Heart right ventricle (tissue), 16 donors: ENCODE data around the gene CDKN2C. TPM values are rescaled to one million over a fixed set of nuclear protein-coding genes. Genes with fewer than 3 reads are reported as not detected.

ENCODE experiments used
- ATAC-seq, 8 donors: fragments of 200-7000 bp; cut with Tn5 transposase; one replicate each; pipeline ENCODE4 v1.9.1; 2020; ENCODE audit warnings: mild to moderate bottlenecking in 8 of 8, moderate library complexity in 8 of 8, moderate number of reproducible peaks in 1 of 8
- DNase-seq, 2 donors: peaks; one replicate each; pipeline ENCODE4 v3.0.0-alpha.2; 2020
- H3K27ac ChIP-seq, 10 donors: fragments of 200-600 bp; sonication (generic) in 2 of 10; one replicate each; pipeline versions ENCODE4 v1.5.0 to v1.8.0; 2020 to 2022; ENCODE audit warnings: mild to moderate bottlenecking in 3 of 10
- H3K27me3 ChIP-seq, 7 donors: fragments of 200-600 bp; one replicate each; pipeline ENCODE4 v1.8.0; 2021 to 2022; ENCODE audit warnings: mild to moderate bottlenecking in 2 of 7
- H3K36me3 ChIP-seq, 9 donors: fragments of 200-600 bp; sonication (generic) in 1 of 9; one replicate each; pipeline versions ENCODE4 v1.5.0 to v1.8.0; 2020 to 2022; ENCODE audit warnings: mild to moderate bottlenecking in 2 of 9
- H3K4me1 ChIP-seq, 9 donors: fragments of 200-600 bp; sonication (generic) in 1 of 9; one replicate each; pipeline versions ENCODE4 v1.5.0 to v1.8.0; 2020 to 2022; ENCODE audit warnings: mild to moderate bottlenecking in 4 of 9
- H3K4me3 ChIP-seq, 10 donors: fragments of 200-600 bp; sonication (generic) in 2 of 10; one replicate each; pipeline versions ENCODE4 v1.5.0 to v1.8.0; 2020 to 2022; ENCODE audit warnings: mild to moderate bottlenecking in 7 of 10, moderate library complexity in 2 of 10
- H3K9me3 ChIP-seq, 11 donors: fragments of 200-600 bp in 10 of 11; sonication (generic) in 2 of 11; one replicate each; pipeline versions ENCODE4 v1.5.0 to v1.8.0; 2013 to 2022; ENCODE audit warnings: mild to moderate bottlenecking in 2 of 11, control low read depth in 1 of 11, moderate library complexity in 1 of 11
- CTCF ChIP-seq, 9 donors: fragments of 200-600 bp; sonication (generic) in 2 of 9; IDR thresholded peaks; one replicate each; pipeline versions ENCODE4 v1.5.0 to v1.8.0; 2021 to 2022; ENCODE audit warnings: antibody characterized with exemption in 9 of 9, mild to moderate bottlenecking in 5 of 9, moderate library complexity in 1 of 9
- WGBS, 2 donors: extraction: QIAGEN DNeasy Blood & Tissue Kit; methylation state at CpG; one replicate each; pipeline ENCODE4 v1.1.7; 2013; ENCODE audit warnings: inconsistent platforms in 1 of 2; 5-methylcytosine and 5-hydroxymethylcytosine counted together
- intact Hi-C, 10 donors: fragments of 100-400 bp; cut with DNase I; formaldehyde crosslinking; loops; one replicate each; pipeline versions ENCODE4 v1.11.1 to v1.14.2; 2022
- polyA plus RNA-seq, 2 donors: library from polyadenylated mRNA; stranded (reverse); fragments of 200-250 nt; gene quantifications; one replicate each; pipeline ENCODE4 v1.2.3, GENCODE V29; 2013
- total RNA-seq, 10 donors: library from RNA; stranded (reverse); fragmentation: NEBNext Ultra II Directional in 3 of 10; extraction: Animal tissue kit (Norgen Biotek cat#: 25700) in 3 of 10; gene quantifications; one replicate each; pipeline versions ENCODE4 v1.2.1 to v1.2.4, GENCODE V29; 2021 to 2023
- donor health status: Arrhythmogenic right ventricular cardiomyopathy.
- donor health status: ischemic (EF 13 %, LVEDD 7.1; RV severe dilation, severe dysfunction).
- donor health status: healthy with polysubstance abuse.
- donor health status: DM: no; HTN: yes; CAD: no.
- donor health status: DM: no; HTN: no; CAD: no.
- donor health status: ischemic (EF 25% LVEDD 6.9; RV normal size, moderate dysfunction).
- donor health status: ischemic (EF 25% LVEDD 5.7; RV mildly dilated, moderate dysfunction).
- donor health status: healthy.
- donor health status: DM: yes; HTN: yes; CAD: no.
- donor health status: Ischemic cardiomyopathy.
- donor health status: ischemic (EF 35%, LVEDD 5.7; RV mildly dilated, moderate dysfunction).
- donor health status: nonischemic (EF 11% LVEDD 7.7; RV severe dilation, severe dysfunction).
- donor health status: DM: yes; HTN: yes; CAD: no.
- donor health status: PGD.
- donor health status: ischemic (EF 29% LVEDD 5.4; RV normal size, mild dysfunction).
- donor health status: nonischemic (EF 23%, LVEDD 6.1; RV moderate dilation, normal function).

CDKN2C gene
- total and polyA plus RNA-seq, 12 donors, result 8.2 to 26.3 (median 12.2) TPM

GRCh38 chr1:50974618-50974935 is 4.5 kb downstream of the CDKN2C start:
- Histone ChIP-seq H3K27ac (peak overlapping the region in 2 of 10 donors; percentile 99), H3K4me1 (peaks cover 0 to 57% (median 20%) of the 10 kb centered on the region in 9 donors), H3K9me3 (no peaks in the 10 kb centered on the region), H3K36me3 (no peaks in the 10 kb centered on the region), H3K4me3 (peak overlapping the region in 1 of 10 donors; percentile 10), H3K27me3 (peaks cover 0 to 25% (median 0%) of the 10 kb centered on the region in 7 donors)
- intact Hi-C loops, result loop anchor here in 2 of 10 donors (10.0 kb wide), 2 partner anchors 200 to 540 kb away; partner anchors contain the start of gene EPS15 (in 1 of the 2)
- ATAC-seq, result no peak
- TF ChIP-seq CTCF (IDR thresholded peaks at IDR 0.05), result no peak
- WGBS, 2 donors, result 85 to 95% methylated on average over 1 of the region's 1 CpG
- no peak for DNase-seq

GRCh38 chr1:50975436-50975835 is 5.4 kb downstream of the CDKN2C start:
- DNase-seq, result no peak
- no peaks in the 10 kb centered on the region for H3K9me3 ChIP-seq
- peaks cover 0 to 62% (median 28%) of the 10 kb centered on the region in 9 donors for H3K4me1 ChIP-seq
- peaks cover 0 to 34% (median 0%) of the 10 kb centered on the region in 7 donors for H3K27me3 ChIP-seq
- intact Hi-C loops, result loop anchor here in 2 of 10 donors (10.0 kb wide), 2 partner anchors 201 to 539 kb away; partner anchors contain the start of gene EPS15 (in 1 of the 2)
- WGBS, 2 donors, result 73 to 74% methylated on average over 1 of the region's 1 CpG
- H3K36me3 ChIP-seq, result no peaks in the 10 kb centered on the region
- H3K27ac ChIP-seq, result peak overlapping the region in 5 of 10 donors; percentile 11 to 99 (median 99)
- ATAC-seq, result no peak
- H3K4me3 ChIP-seq, result peak overlapping the region in 2 of 10 donors; percentile 89
- TF ChIP-seq CTCF (IDR thresholded peaks at IDR 0.05), result no peak

- WGBS, 2 donors, result 33 to 40% methylated on average over 19 of the region's 19 CpGs
- peak in 1 of 2 donors; percentile 9 for DNase-seq
- no peak for TF ChIP-seq CTCF (IDR thresholded peaks at IDR 0.05)
- Histone ChIP-seq H3K4me3 (peak overlapping the region in 9 of 10 donors; percentile 75 to 94 (median 89)), H3K4me1 (peaks cover 0 to 54% (median 26%) of the 10 kb centered on the region in 9 donors), H3K27ac (peak overlapping the region; percentile 97 to 100 (median 99)), H3K9me3 (no peaks in the 10 kb centered on the region), H3K36me3 (no peaks in the 10 kb centered on the region), H3K27me3 (peaks cover 0 to 43% (median 0%) of the 10 kb centered on the region in 7 donors)
- peak in 4 of 8 donors; percentile 18 to 28 (median 26) for ATAC-seq
- intact Hi-C loops, result loop anchor here in 2 of 10 donors (10.0 kb wide), 2 partner anchors 201 to 539 kb away; partner anchors contain the start of gene EPS15 (in 1 of the 2)
These were observed 6.3 kb downstream of the CDKN2C start for GRCh38 chr1:50976111-50976889.

- ATAC-seq (peak; percentile 63 to 78 (median 68)), DNase-seq (peak in 1 of 2 donors; percentile 45)
- peak overlapping the region; percentile 68 to 94 (median 89) for H3K4me3 ChIP-seq
- no peaks in the 10 kb centered on the region for H3K9me3 ChIP-seq
- H3K4me1 ChIP-seq, result peaks cover 0 to 52% (median 33%) of the 10 kb centered on the region in 9 donors
- peaks cover 0 to 47% (median 0%) of the 10 kb centered on the region in 7 donors for H3K27me3 ChIP-seq
- H3K27ac ChIP-seq, result peak overlapping the region; percentile 97 to 100 (median 99)
- WGBS, 2 donors, result 2% methylated on average over 26 of the region's 26 CpGs
- H3K36me3 ChIP-seq, result no peaks in the 10 kb centered on the region
- TF ChIP-seq CTCF (IDR thresholded peaks at IDR 0.05), result no peak
- intact Hi-C loops, result loop anchor here in 3 of 10 donors (1.0 to 10.0 kb wide), 3 partner anchors 8 to 538 kb away; partner anchors contain the start of gene EPS15 (in 1 of the 3)
These were observed 7.0 kb downstream of the CDKN2C start for GRCh38 chr1:50976890-50977574.
